ENCODE data around the gene BEGAIN.

The BEGAIN gene

GRCh38 chr14:100566119-100566518 is 21.1 kb downstream of the BEGAIN start:
- TF ChIP-seq Cebpa-rat (IDR thresholded peaks at IDR 0.05), result no peak
- no peak overlapping the region for H3K27ac ChIP-seq
- H3K36me3 ChIP-seq, result no peaks in the 10 kb centered on the region
- H3K9ac ChIP-seq, result peak overlapping the region in 1 of 11 experiments; percentile 14; a peak in 2 of 22 replicates
- peak overlapping the region in 2 of 10 experiments; percentile 61 to 72; a peak in 2 of 20 replicates for H3K4me3 ChIP-seq
- peaks cover 0 to 48% (median 23%) of the 10 kb centered on the region in 11 experiments; a peak in 14 of 22 replicates for H4K20me1 ChIP-seq
- H3K9me3 ChIP-seq (replicated peaks in 1 of 11), result no peaks in the 10 kb centered on the region
- peaks cover 22 to 91% (median 85%) of the 10 kb centered on the region in 10 experiments for H3K4me1 ChIP-seq
- peak overlapping the region in 9 of 11 experiments; percentile 88 to 99 (median 97); a peak in 18 of 22 replicates for H3K4me2 ChIP-seq
- peaks cover 52 to 84% (median 57%) of the 10 kb centered on the region in 11 experiments for H3K27me3 ChIP-seq

DNA sequence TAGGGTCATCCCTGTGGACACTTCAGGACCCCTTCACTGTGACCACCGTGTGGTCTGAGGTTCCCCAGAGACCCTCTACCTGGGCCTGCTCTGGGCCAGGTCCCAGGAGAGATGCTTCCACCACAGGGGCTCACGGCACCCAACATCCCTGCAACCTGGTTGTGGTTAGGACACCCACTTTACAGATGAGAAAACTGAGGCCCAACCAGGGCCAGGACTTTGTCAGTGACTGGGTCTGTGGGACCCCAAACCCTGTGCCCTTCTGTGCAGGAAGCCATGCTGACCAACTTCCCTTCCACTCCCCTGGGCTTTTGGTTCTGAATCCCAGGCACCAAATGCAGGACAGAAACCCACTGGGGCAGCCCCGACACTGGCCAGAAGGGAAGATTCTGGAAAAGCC is 21.6 kb downstream of the BEGAIN start:
- Histone ChIP-seq H3K27ac (no peak overlapping the region), H3K4me2 (peak overlapping the region in 8 of 11 experiments; percentile 88 to 99 (median 97); a peak in 16 of 22 replicates), H4K20me1 (peaks cover 0 to 43% (median 19%) of the 10 kb centered on the region in 11 experiments; a peak in 14 of 22 replicates), H3K4me3 (no peak overlapping the region), H3K4me1 (peaks cover 21 to 91% (median 85%) of the 10 kb centered on the region in 10 experiments), H3K9ac (no peak overlapping the region), H3K27me3 (peaks cover 47 to 80% (median 52%) of the 10 kb centered on the region in 11 experiments), H3K9me3 (replicated peaks in 1 of 11) (no peaks in the 10 kb centered on the region), H3K36me3 (no peaks in the 10 kb centered on the region)
- TF ChIP-seq Cebpa-rat (IDR thresholded peaks at IDR 0.05), result no peak

DNA sequence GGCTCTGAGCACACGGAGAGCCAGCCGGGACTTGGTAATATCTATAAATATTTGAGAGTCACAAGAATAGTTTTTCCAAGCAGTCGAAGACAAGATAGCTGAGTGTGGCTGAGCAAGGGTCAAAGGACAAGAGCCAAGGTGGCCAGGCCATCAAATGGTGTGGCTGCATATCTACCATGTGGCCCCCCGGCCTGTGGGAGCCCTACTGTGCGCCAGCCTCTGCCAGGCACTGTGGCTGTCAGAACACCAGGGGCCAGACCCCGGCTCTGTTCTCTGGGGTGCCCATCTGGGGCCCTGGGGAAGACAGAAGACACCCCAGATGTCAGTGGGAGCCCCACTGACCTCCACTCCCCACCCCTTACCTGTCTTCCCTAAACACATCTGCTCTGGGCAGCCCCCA is 22.7 kb downstream of the BEGAIN start:
- Histone ChIP-seq H3K4me1 (peaks cover 21 to 92% (median 87%) of the 10 kb centered on the region in 10 experiments), H3K4me2 (peak overlapping the region in 9 of 11 experiments; percentile 5 to 99 (median 97); a peak in 17 of 22 replicates), H3K27ac (no peak overlapping the region), H3K36me3 (no peaks in the 10 kb centered on the region), H3K27me3 (peaks cover 36 to 68% (median 41%) of the 10 kb centered on the region in 11 experiments), H4K20me1 (peaks cover 0 to 32% (median 7%) of the 10 kb centered on the region in 11 experiments; a peak in 12 of 22 replicates), H3K9me3 (replicated peaks in 1 of 11) (no peaks in the 10 kb centered on the region), H3K4me3 (no peak overlapping the region), H3K9ac (no peak overlapping the region)
- TF ChIP-seq Cebpa-rat (IDR thresholded peaks at IDR 0.05), result no peak

DNA sequence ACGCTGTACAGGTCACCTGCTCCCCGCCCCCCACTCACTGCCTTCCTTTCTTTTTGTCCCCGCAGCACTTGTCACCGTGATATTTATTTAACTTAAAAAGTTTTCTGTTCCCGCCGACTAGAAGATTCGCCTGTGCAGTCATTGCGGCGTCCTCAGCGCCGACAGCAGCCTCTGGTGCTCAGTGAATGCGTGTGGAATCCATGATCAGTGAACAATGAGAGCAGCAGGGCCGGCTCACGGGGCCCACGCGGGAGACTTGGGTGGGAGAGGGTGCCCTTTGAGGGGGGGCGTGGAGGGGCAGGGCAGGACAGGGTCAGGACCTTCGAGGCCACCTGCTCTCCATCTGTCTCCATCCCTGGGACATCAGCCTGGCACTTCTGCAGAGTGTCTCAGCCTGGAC is 24.5 kb downstream of the BEGAIN start:
- no peak for TF ChIP-seq Cebpa-rat (IDR thresholded peaks at IDR 0.05)
- H3K36me3 ChIP-seq, result no peaks in the 10 kb centered on the region
- no peak overlapping the region for H3K9ac ChIP-seq
- H3K4me2 ChIP-seq, result peak overlapping the region in 9 of 11 experiments; percentile 25 to 99 (median 97); a peak in 16 of 22 replicates
- peaks cover 15 to 92% (median 86%) of the 10 kb centered on the region in 10 experiments for H3K4me1 ChIP-seq
- H3K4me3 ChIP-seq, result no peak overlapping the region
- H3K9me3 ChIP-seq (replicated peaks in 1 of 11), result no peaks in the 10 kb centered on the region
- peaks cover 18 to 51% (median 23%) of the 10 kb centered on the region in 11 experiments for H3K27me3 ChIP-seq
- H3K27ac ChIP-seq, result no peak overlapping the region
- H4K20me1 ChIP-seq, result peaks cover 0 to 14% (median 0%) of the 10 kb centered on the region in 11 experiments; a peak in 3 of 22 replicates

DNA sequence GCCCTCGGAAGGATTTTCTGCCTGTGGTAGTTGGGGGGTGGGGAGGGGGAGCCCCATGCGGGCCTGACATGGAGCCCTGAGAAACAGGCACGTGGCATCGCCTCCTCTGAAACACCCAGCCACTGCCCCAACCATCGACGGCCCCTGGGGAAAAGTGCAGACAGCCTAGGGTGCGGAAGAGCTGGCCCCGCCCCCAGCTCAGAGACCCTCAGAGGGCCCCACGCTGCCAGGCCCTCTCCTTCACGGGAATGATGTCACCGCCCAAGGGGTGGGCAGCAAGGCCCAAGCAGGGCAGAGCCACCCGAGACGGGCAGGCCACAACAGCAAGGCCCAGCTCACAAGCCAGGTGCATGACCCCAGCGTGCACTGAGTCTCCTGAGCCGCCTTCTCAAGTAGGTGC is 26.2 kb downstream of the BEGAIN start:
- Histone ChIP-seq H3K9me3 (replicated peaks in 1 of 11) (no peaks in the 10 kb centered on the region), H3K27me3 (peaks cover under 1 to 33% (median 6%) of the 10 kb centered on the region in 11 experiments; a peak in 17 of 22 replicates), H4K20me1 (peaks cover 0 to 2% (median 0%) of the 10 kb centered on the region in 11 experiments; a peak in 2 of 22 replicates), H3K27ac (peak overlapping the region in 3 of 11 experiments; percentile 16 to 35 (median 25); a peak in 2 of 22 replicates), H3K9ac (peak overlapping the region in 3 of 11 experiments; percentile 19 to 48 (median 39); a peak in 3 of 22 replicates), H3K4me2 (peak overlapping the region in 9 of 11 experiments; percentile 50 to 91 (median 70); a peak in 18 of 22 replicates), H3K4me1 (peaks cover 27 to 92% (median 87%) of the 10 kb centered on the region in 10 experiments), H3K36me3 (no peaks in the 10 kb centered on the region), H3K4me3 (no peak overlapping the region)
- TF ChIP-seq Cebpa-rat (IDR thresholded peaks at IDR 0.05), result no peak

DNA sequence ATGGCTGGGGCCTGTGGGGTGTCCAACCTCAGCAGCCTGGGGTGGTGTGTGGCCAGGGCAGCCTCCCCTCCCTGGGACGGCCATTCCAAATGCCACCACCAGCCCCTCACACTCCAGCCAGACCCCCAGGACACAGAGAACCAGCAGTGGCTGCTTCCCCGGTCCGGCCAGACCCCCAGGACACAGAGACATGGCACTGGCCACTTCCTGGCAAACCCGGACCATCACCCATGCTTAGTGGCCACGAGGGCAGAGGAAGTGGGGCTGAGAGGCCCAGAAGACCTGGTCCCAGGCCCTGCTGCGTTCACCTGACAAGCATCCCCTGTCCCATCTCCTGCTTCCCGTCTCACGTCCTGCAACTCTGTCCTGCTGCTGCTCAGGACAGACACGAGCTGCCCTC is 26.7 kb downstream of the BEGAIN start:
- peak overlapping the region in 4 of 11 experiments; percentile 11 to 35 (median 20); a peak in 4 of 22 replicates for H3K27ac ChIP-seq
- no peaks in the 10 kb centered on the region; a peak in 1 of 22 replicates for H4K20me1 ChIP-seq
- no peak overlapping the region for H3K4me3 ChIP-seq
- H3K9ac ChIP-seq, result peak overlapping the region in 4 of 11 experiments; percentile 7 to 48 (median 34); a peak in 4 of 22 replicates
- peaks cover 27 to 92% (median 86%) of the 10 kb centered on the region in 10 experiments for H3K4me1 ChIP-seq
- no peaks in the 10 kb centered on the region for H3K36me3 ChIP-seq
- H3K4me2 ChIP-seq, result peak overlapping the region in 9 of 11 experiments; percentile 50 to 91 (median 70); a peak in 18 of 22 replicates
- no peak for TF ChIP-seq Cebpa-rat (IDR thresholded peaks at IDR 0.05)
- H3K27me3 ChIP-seq, result peaks cover 0 to 28% (median 2%) of the 10 kb centered on the region in 11 experiments; a peak in 8 of 22 replicates
- H3K9me3 ChIP-seq (replicated peaks in 1 of 11), result no peaks in the 10 kb centered on the region

GRCh38 chr14:100559455-100559854 is 27.8 kb downstream of the BEGAIN start:
- no peaks in the 10 kb centered on the region for H3K36me3 ChIP-seq
- H3K27ac ChIP-seq, result no peak overlapping the region
- H3K9ac ChIP-seq, result peak overlapping the region in 1 of 11 experiments; percentile 44; a peak in 1 of 22 replicates
- peaks cover 33 to 92% (median 86%) of the 10 kb centered on the region in 10 experiments for H3K4me1 ChIP-seq
- no peaks in the 10 kb centered on the region; a peak in 1 of 22 replicates for H4K20me1 ChIP-seq
- H3K9me3 ChIP-seq (replicated peaks in 1 of 11), result no peaks in the 10 kb centered on the region
- H3K4me3 ChIP-seq, result no peak overlapping the region
- no peak for TF ChIP-seq Cebpa-rat (IDR thresholded peaks at IDR 0.05)
- peaks cover 0 to 27% (median 0%) of the 10 kb centered on the region in 11 experiments; a peak in 6 of 22 replicates for H3K27me3 ChIP-seq
- peak overlapping the region in 6 of 11 experiments; percentile 1 to 91 (median 74); a peak in 10 of 22 replicates for H3K4me2 ChIP-seq

GRCh38 chr14:100558966-100559365 is 28.3 kb downstream of the BEGAIN start:
- H3K27ac ChIP-seq, result no peak overlapping the region
- no peak overlapping the region for H3K4me3 ChIP-seq
- H3K9me3 ChIP-seq (replicated peaks in 1 of 11), result no peaks in the 10 kb centered on the region
- no peaks in the 10 kb centered on the region for H3K36me3 ChIP-seq
- H4K20me1 ChIP-seq, result peaks cover 0 to 2% (median 0%) of the 10 kb centered on the region in 11 experiments; a peak in 3 of 22 replicates
- H3K4me1 ChIP-seq, result peaks cover 38 to 92% (median 86%) of the 10 kb centered on the region in 10 experiments
- peak overlapping the region in 7 of 11 experiments; percentile 1 to 91 (median 73); a peak in 9 of 22 replicates for H3K4me2 ChIP-seq
- no peak overlapping the region; a peak in 1 of 22 replicates for H3K9ac ChIP-seq
- H3K27me3 ChIP-seq, result peaks cover 0 to 27% (median 0%) of the 10 kb centered on the region in 11 experiments; a peak in 6 of 22 replicates
- TF ChIP-seq Cebpa-rat (IDR thresholded peaks at IDR 0.05), result no peak

DNA sequence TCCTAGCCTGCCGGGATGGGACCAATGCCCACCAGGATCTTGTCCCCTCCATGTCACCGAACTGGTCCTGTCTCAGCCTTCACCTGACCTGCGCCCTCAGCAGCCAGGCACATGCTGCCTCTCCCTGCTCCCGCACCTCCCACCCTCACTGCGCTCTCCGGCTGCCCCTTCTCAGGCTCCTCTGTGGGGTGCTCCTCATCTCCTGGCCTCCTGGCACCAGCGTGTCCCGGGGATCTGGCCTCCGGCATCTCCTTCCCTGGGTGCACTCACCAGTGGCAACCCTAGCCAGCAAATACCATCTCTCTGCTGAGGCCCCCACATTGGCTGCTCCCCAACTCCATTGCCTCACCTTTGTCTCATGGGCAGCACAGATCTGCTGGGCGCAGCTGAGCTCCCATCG is 29.0 kb downstream of the BEGAIN start:
- Histone ChIP-seq H3K36me3 (no peaks in the 10 kb centered on the region), H3K4me1 (peaks cover 43 to 92% (median 86%) of the 10 kb centered on the region in 10 experiments), H3K27ac (peak overlapping the region in 2 of 11 experiments; percentile 7 to 29; a peak in 2 of 22 replicates), H3K27me3 (peaks cover 0 to 27% (median 0%) of the 10 kb centered on the region in 11 experiments; a peak in 7 of 22 replicates), H4K20me1 (peaks cover 0 to 8% (median 0%) of the 10 kb centered on the region in 11 experiments; a peak in 4 of 22 replicates), H3K4me2 (peak overlapping the region; percentile 71 to 91 (median 77)), H3K9ac (no peak overlapping the region; a peak in 1 of 22 replicates), H3K9me3 (replicated peaks in 1 of 11) (no peaks in the 10 kb centered on the region), H3K4me3 (no peak overlapping the region)
- no peak for TF ChIP-seq Cebpa-rat (IDR thresholded peaks at IDR 0.05)
